ENCODE measurements around the gene CNTN4. TPM values are rescaled to one million over a fixed set of nuclear protein-coding genes. Genes with fewer than 3 reads are reported as not detected.

CNTN4 gene
- total RNA-seq, 4 donors from 2014 or later = 2.6 to 91.2 (median 13.2) TPM

DNA sequence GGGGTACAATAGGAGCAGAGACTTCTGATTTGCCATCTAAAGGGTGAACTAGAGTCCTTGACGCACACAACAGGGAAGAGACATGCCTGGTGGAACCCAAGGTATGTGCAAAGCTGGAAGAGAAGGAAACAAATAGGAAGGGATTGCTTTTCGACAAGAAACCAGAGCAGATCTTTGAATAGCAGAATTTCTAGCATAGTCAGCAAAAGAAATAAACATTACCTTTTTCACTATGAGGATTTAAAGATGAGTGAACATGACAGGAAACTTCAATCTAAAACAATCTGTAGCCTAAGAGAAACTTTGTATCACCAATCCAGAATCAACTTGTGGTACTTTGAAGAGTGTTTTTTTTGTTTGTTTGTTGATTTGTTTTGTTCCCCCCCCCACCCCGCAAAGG lies 1006.6 kb downstream of the CNTN4 start:
- intact Hi-C loops (cut with DNase I; ENCODE audit: low total_unique reads) = no loop called here
- Histone ChIP-seq H3K36me3 (no peaks in the 10 kb centered on the region), H3K4me1 (no peaks in the 10 kb centered on the region), H3K27me3 (no peaks in the 10 kb centered on the region), H3K27ac (no peak overlapping the region), H3K9me3 (no peaks in the 10 kb centered on the region), H3K4me3 (no peak overlapping the region)
- no peak for DNase-seq
- TF ChIP-seq, protein P1, sequence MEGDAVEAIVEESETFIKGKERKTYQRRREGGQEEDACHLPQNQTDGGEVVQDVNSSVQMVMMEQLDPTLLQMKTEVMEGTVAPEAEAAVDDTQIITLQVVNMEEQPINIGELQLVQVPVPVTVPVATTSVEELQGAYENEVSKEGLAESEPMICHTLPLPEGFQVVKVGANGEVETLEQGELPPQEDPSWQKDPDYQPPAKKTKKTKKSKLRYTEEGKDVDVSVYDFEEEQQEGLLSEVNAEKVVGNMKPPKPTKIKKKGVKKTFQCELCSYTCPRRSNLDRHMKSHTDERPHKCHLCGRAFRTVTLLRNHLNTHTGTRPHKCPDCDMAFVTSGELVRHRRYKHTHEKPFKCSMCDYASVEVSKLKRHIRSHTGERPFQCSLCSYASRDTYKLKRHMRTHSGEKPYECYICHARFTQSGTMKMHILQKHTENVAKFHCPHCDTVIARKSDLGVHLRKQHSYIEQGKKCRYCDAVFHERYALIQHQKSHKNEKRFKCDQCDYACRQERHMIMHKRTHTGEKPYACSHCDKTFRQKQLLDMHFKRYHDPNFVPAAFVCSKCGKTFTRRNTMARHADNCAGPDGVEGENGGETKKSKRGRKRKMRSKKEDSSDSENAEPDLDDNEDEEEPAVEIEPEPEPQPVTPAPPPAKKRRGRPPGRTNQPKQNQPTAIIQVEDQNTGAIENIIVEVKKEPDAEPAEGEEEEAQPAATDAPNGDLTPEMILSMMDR (IDR thresholded peaks at IDR 0.05) = no peak
- no peak for TF ChIP-seq POLR2A (IDR thresholded peaks at IDR 0.05)

DNA sequence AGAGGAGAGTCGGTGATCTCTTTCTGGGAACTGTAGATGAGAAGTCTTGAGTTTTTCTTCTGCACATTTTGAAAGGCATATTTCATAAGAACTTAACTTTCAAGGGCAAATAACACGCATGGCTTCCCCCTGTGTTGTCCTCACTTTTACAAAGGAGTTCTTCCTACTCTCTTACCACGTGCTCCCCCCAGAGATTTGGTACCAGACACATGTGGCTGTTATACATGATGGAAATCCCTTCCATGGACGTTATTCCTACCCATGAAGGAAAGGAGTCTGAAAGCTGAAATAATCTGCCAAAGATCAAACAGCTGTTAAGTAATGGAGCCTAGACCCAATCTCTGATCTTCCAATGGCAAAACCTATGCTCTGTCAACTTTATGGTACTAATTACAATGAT lies 1007.1 kb downstream of the CNTN4 start:
- no peak overlapping the region for H3K4me3 ChIP-seq
- TF ChIP-seq POLR2A (IDR thresholded peaks at IDR 0.05) = no peak
- TF ChIP-seq, protein P1 (IDR thresholded peaks at IDR 0.05) = no peak
- H3K9me3 ChIP-seq = no peaks in the 10 kb centered on the region
- H3K27me3 ChIP-seq = no peaks in the 10 kb centered on the region
- no peaks in the 10 kb centered on the region for H3K36me3 ChIP-seq
- intact Hi-C loops (cut with DNase I; ENCODE audit: low total_unique reads) = no loop called here
- no peaks in the 10 kb centered on the region for H3K4me1 ChIP-seq
- no peak for DNase-seq
- no peak overlapping the region for H3K27ac ChIP-seq

DNA sequence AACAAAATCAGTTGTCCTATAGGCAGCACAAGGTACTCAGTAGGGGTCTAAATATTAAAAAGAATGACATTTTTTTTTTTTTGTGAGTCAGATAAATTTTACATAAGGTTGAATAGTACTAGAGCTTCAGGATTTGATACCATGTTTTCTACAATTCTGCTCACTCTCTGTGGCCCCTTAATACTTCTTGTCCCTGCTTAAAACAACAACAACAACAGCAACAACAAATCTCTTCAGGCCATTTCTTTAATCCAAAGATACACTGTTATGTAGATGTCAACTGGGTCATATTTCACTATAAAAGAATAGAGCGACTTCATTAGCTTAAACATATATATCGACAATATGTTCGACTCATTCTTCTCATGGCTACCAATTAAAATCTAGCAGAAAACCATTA lies 1008.5 kb downstream of the CNTN4 start:
- intact Hi-C loops (cut with DNase I; ENCODE audit: low total_unique reads) = no loop called here
- TF ChIP-seq, protein P1 (IDR thresholded peaks at IDR 0.05) = no peak
- TF ChIP-seq POLR2A (IDR thresholded peaks at IDR 0.05) = no peak

More for the DNA sequence above, 1008.5 kb downstream of the CNTN4 start:
- no peaks in the 10 kb centered on the region for H3K4me1 ChIP-seq
- H3K27me3 ChIP-seq = no peaks in the 10 kb centered on the region
- no peaks in the 10 kb centered on the region for H3K9me3 ChIP-seq
- no peak overlapping the region for H3K4me3 ChIP-seq
- DNase-seq = no peak
- no peaks in the 10 kb centered on the region for H3K36me3 ChIP-seq
- no peak overlapping the region for H3K27ac ChIP-seq

Small RNAs within 50 kb of the gene (small RNA-seq; reads per million reads assigned to genes)
- gene RF00416 (not detected), gene RN7SKP144 (not detected)
